Cardiac ventricle fibroblast (primary cell): ENCODE measurements around the gene HES2. TPM values are rescaled to one million over a fixed set of nuclear protein-coding genes. Genes with fewer than 3 reads are reported as not detected.

Experiments used
- total RNA-seq: library from RNA; depleted of rRNA; stranded (reverse); fragments of >200 nt; gene quantifications from 2 replicates; pipeline ENCODE4 v1.2.3, GENCODE V29; 2015

HES2 gene
- total RNA-seq = 0.19 TPM in 1 of 2 replicates, not detected in the other

GRCh38 chr1:6419804-6420453 lies at the start of gene HES2:
TSS of gene HES2 (minus strand) at chr1:6419919. CDS start at chr1:6419820, 99 bp downstream.

GRCh38 chr1:6466023-6466422 lies 46.3 kb upstream of the HES2 start, which contains the start of gene TNFRSF25:
TSS of gene TNFRSF25 (minus strand) at chr1:6466173. CDS start at chr1:6466107, 66 bp downstream.

GRCh38 chr1:6424619-6425593 lies 5.2 kb upstream of the HES2 start, which contains the start of gene ESPN:
TSS of gene ESPN (plus strand) at chr1:6424776. CDS start at chr1:6424956, 180 bp downstream.

GRCh38 chr1:6393400-6394187 lies 26.1 kb downstream of the HES2 start, which contains the start of gene ACOT7:
TSS of gene ACOT7 (minus strand) at chr1:6393767. CDS start at chr1:6393399, 368 bp downstream.

Other genes with a start within 250 kb of the HES2 start
- gene CHD5, start 239.6 kb downstream of the HES2 start, total RNA-seq = 0.44 and 5.3 TPM in 2 replicates
- 184 and 211 TPM in 2 replicates for gene RPL22, start 220.3 kb downstream of the HES2 start, total RNA-seq
- gene RNF207, start 213.8 kb downstream of the HES2 start, total RNA-seq = 1.4 and 1.8 TPM in 2 replicates
- gene ICMT, start 184.0 kb downstream of the HES2 start, total RNA-seq = 40.4 and 48.2 TPM in 2 replicates
- not detected in 2 replicates for gene HES3, start 175.7 kb downstream of the HES2 start, total RNA-seq
- 13.0 and 14.0 TPM in 2 replicates for gene GPR153, start 158.8 kb downstream of the HES2 start, total RNA-seq
- gene ACOT7, start 26.2 kb downstream of the HES2 start, total RNA-seq = 7.2 and 8.6 TPM in 2 replicates
- gene ESPN, start 4.9 kb upstream of the HES2 start, total RNA-seq = 0.12 TPM in 1 of 2 replicates, not detected in the other
- 2.6 and 3.9 TPM in 2 replicates for gene TNFRSF25, start 46.3 kb upstream of the HES2 start, total RNA-seq
- gene PLEKHG5, start 71.7 kb upstream of the HES2 start, total RNA-seq = 3.4 and 4.2 TPM in 2 replicates
- gene NOL9, start 134.6 kb upstream of the HES2 start, total RNA-seq = 13.6 and 14.3 TPM in 2 replicates
- not detected in 2 replicates for gene TAS1R1, start 135.4 kb upstream of the HES2 start, total RNA-seq
- gene ZBTB48, start 160.1 kb upstream of the HES2 start, total RNA-seq = 8.8 and 9.5 TPM in 2 replicates
- gene KLHL21, start 182.9 kb upstream of the HES2 start, total RNA-seq = 57.4 TPM in 2 replicates
- 13.7 and 15.2 TPM in 2 replicates for gene PHF13, start 193.8 kb upstream of the HES2 start, total RNA-seq
- gene THAP3, start 204.9 kb upstream of the HES2 start, total RNA-seq = 19.3 and 24.9 TPM in 2 replicates